HepG2 (cell line): ENCODE data around the gene CA11. TPM values are rescaled to one million over a fixed set of nuclear protein-coding genes. Genes with fewer than 3 reads are reported as not detected.

Experiments
- HNF4A ChIP-seq: sonication (generic); formaldehyde crosslinking; IDR thresholded peaks from 2 replicates; pipeline ENCODE4 v1.4.0; 2020; ENCODE audit warnings: missing genetic modification reagents
- LCORL ChIP-seq, 2 experiments: fragments of 450-650 bp in 1 of 2; sonication (generic) in 1 of 2; formaldehyde crosslinking in 1 of 2; IDR thresholded peaks; 2 replicates each; pipeline versions ENCODE4 v1.5.0 to v1.6.1; 2017 to 2020; ENCODE audit warnings: antibody characterized with exemption in 1 of 2, missing genetic modification reagents in 1 of 2
- polyA plus RNA-seq, 8 experiments: library from polyadenylated mRNA; depleted of rRNA in 3 of 8; stranded (reverse) in 7 of 8; unstranded in 1 of 8; fragments of >200 nt; fragmentation: Illumina TruSeq in 4 of 8; extraction: Trizol in 4 of 8; gene quantifications; 2 replicates each; pipeline versions ENCODE4 v1.2.1 to v1.2.3, GENCODE V29; 2011 to 2016; ENCODE audit warnings: low read depth in 4 of 8, missing spikeins in 1 of 8, mixed read lengths in 1 of 8; ENCODE audit not compliant: insufficient read depth in 1 of 8
- total RNA-seq, 5 experiments: library from RNA; depleted of rRNA; stranded (reverse); fragments of >200 nt; fragmentation: Illumina TruSeq; extraction: Trizol; gene quantifications; 2 replicates each; pipeline ENCODE4 v1.2.3, GENCODE V29; 2016; ENCODE audit warnings: low read depth in 1 of 5
- TF ChIP-seq, protein P1 (sequence below): sonication (generic); formaldehyde crosslinking; IDR thresholded peaks from 2 replicates; pipeline ENCODE4 v1.5.0; 2020; ENCODE audit warnings: mild to moderate bottlenecking, missing genetic modification reagents, borderline replicate concordance

Gene CA11
- total and polyA plus RNA-seq, 2 of the 13 experiments (the other 11 are each of a cell fraction or from before 2014, with no cell fraction given): 0.41 to 0.58 TPM

GRCh38 chr19:48671446-48671995 lies 25.5 kb upstream of the CA11 start (continued):
- TF ChIP-seq, protein P1, sequence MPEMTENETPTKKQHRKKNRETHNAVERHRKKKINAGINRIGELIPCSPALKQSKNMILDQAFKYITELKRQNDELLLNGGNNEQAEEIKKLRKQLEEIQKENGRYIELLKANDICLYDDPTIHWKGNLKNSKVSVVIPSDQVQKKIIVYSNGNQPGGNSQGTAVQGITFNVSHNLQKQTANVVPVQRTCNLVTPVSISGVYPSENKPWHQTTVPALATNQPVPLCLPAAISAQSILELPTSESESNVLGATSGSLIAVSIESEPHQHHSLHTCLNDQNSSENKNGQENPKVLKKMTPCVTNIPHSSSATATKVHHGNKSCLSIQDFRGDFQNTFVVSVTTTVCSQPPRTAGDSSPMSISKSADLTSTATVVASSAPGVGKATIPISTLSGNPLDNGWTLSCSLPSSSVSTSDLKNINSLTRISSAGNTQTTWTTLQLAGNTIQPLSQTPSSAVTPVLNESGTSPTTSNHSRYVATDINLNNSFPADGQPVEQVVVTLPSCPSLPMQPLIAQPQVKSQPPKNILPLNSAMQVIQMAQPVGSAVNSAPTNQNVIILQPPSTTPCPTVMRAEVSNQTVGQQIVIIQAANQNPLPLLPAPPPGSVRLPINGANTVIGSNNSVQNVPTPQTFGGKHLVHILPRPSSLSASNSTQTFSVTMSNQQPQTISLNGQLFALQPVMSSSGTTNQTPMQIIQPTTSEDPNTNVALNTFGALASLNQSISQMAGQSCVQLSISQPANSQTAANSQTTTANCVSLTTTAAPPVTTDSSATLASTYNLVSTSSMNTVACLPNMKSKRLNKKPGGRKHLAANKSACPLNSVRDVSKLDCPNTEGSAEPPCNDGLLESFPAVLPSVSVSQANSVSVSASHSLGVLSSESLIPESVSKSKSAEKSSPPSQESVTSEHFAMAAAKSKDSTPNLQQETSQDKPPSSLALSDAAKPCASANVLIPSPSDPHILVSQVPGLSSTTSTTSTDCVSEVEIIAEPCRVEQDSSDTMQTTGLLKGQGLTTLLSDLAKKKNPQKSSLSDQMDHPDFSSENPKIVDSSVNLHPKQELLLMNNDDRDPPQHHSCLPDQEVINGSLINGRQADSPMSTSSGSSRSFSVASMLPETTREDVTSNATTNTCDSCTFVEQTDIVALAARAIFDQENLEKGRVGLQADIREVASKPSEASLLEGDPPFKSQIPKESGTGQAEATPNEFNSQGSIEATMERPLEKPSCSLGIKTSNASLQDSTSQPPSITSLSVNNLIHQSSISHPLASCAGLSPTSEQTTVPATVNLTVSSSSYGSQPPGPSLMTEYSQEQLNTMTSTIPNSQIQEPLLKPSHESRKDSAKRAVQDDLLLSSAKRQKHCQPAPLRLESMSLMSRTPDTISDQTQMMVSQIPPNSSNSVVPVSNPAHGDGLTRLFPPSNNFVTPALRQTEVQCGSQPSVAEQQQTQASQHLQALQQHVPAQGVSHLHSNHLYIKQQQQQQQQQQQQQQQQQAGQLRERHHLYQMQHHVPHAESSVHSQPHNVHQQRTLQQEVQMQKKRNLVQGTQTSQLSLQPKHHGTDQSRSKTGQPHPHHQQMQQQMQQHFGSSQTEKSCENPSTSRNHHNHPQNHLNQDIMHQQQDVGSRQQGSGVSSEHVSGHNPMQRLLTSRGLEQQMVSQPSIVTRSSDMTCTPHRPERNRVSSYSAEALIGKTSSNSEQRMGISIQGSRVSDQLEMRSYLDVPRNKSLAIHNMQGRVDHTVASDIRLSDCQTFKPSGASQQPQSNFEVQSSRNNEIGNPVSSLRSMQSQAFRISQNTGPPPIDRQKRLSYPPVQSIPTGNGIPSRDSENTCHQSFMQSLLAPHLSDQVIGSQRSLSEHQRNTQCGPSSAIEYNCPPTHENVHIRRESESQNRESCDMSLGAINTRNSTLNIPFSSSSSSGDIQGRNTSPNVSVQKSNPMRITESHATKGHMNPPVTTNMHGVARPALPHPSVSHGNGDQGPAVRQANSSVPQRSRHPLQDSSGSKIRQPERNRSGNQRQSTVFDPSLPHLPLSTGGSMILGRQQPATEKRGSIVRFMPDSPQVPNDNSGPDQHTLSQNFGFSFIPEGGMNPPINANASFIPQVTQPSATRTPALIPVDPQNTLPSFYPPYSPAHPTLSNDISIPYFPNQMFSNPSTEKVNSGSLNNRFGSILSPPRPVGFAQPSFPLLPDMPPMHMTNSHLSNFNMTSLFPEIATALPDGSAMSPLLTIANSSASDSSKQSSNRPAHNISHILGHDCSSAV (CRISPR knock-in tag): no peak
- TF ChIP-seq LCORL (IDR thresholded peaks at IDR 0.05) (no peak), LCORL (CRISPR knock-in tag; IDR thresholded peaks at IDR 0.05) (no peak), HNF4A (CRISPR knock-in tag) (no peak)
